ENCODE measurements around the gene REXO1.

GRCh38 chr19:1884719-1885334, 36.5 kb upstream of the REXO1 start:
- TF ChIP-seq KLF9 (tag by site-specific recombination; IDR thresholded peaks at IDR 0.05; ENCODE audit: low read depth) (no peak), ZNF645 (tag by site-specific recombination; IDR thresholded peaks at IDR 0.05) (no peak), PRDM10 (tag by site-specific recombination; IDR thresholded peaks at IDR 0.05) (no peak), CTCF (tag by site-specific recombination; IDR thresholded peaks at IDR 0.05) (no peak)

Data from HEK293 (cell line).